T-helper 1 cell treated with Interleukin-12 subunit alpha and Interleukin-12 subunit beta and Interleukin-4 antibody, amounts not matched to agents 30 μg/mL and 1 μg/mL, for 36 hours (primary cell): ENCODE measurements around the gene MXI1.

ENCODE experiments used
- H3K27ac Mint-ChIP-seq: one replicate; pipeline ENCODE4 v1.8.0; 2021; ENCODE audit warnings: mild to moderate bottlenecking, mixed read lengths
- H3K27me3 Mint-ChIP-seq: one replicate; pipeline ENCODE4 v1.8.0; 2021; ENCODE audit warnings: low read depth, mixed read lengths
- H3K36me3 Mint-ChIP-seq: one replicate; pipeline ENCODE4 v1.8.0; 2021; ENCODE audit warnings: low read depth, mixed read lengths
- H3K4me1 Mint-ChIP-seq: one replicate; pipeline ENCODE4 v1.8.0; 2021; ENCODE audit warnings: low read depth, mixed read lengths
- H3K4me3 Mint-ChIP-seq: one replicate; pipeline ENCODE4 v1.8.0; 2021; ENCODE audit warnings: mild to moderate bottlenecking, moderate library complexity, mixed read lengths
- H3K9me3 Mint-ChIP-seq: one replicate; pipeline ENCODE4 v1.8.0; 2021; ENCODE audit warnings: mixed read lengths

Gene MXI1

DNA sequence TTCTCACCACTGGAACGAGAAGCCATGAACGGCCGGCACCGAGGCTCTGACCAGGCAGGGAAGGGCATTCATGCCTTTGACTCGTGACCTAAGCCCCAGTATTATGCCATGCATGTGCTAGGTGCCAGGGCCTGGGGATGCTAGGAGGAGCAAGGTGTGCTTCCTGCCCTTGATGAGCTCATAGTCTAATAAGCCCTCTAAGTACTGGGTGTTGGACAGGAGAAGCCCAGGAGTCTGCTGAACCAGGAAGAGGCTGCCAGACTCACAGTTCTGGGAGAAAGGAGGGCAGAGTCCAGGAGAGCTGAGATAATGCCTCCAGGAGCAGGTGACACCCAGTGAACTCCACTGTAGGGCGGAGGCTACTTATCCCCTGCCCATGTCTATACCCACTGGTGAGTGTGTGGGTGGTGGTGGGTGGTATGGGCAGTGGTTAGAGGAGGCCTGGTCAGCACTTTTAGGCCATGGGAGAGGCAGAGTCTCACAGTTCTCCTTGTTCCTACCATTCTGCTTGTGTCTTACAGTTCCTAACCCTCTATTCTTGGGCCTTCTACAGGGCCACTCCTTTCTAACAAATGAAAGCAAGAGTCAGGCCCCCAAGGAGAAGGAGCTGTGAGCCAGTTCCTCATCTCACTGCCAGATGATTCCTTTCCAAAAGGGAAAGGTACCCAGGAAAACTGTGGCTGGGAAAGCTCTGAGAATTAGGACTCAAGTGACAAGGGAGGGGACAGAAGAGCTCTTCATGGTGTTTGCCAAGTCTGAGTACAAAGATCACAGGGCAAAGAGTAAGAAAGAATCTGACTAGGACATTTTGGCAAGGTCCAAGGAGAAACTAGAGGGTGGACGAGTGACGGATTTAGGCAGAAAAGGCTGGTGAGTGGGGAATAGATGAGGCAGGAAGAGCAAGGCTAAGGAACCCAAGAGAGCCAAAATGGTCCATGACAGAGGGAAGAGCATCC lies 3.6 kb upstream of the MXI1 start:
- H3K4me3 Mint-ChIP-seq = no peak overlapping the region
- no peak overlapping the region for H3K27ac Mint-ChIP-seq
- no peaks in the 10 kb centered on the region for H3K9me3 Mint-ChIP-seq
- peaks cover 54% of the 10 kb centered on the region for H3K27me3 Mint-ChIP-seq
- no peaks in the 10 kb centered on the region for H3K36me3 Mint-ChIP-seq
- H3K4me1 Mint-ChIP-seq = peaks cover 32% of the 10 kb centered on the region

DNA sequence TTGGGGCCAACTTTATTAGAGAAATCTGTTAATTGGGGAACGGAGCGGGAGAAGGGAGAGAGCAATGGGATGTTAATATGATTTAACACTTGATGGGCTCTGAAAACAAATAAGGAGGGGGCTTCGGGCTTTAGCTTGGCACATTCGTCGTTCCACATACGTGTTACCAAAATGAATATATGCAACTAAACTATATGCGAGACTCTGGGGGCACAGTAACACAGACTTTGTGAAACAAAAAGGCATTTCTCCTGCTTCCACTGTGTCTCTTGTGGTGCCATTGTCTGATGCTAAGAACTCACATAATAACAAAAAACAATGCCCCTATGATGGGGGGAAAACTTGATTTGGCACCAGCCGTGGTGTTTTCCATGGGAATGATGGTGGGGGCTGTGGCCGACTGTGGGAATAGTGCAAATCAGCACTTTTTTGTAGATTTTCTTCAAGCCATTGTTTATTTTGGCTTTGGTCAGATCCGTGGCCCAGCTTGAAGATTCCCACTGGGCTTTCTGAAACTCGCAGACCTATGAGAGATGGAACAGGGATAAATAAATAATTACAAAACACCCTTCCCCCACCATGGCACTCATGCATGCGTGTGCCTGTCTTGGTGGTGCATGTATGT lies 2.2 kb upstream of the MXI1 start:
- peaks cover 30% of the 10 kb centered on the region for H3K4me1 Mint-ChIP-seq
- no peaks in the 10 kb centered on the region for H3K9me3 Mint-ChIP-seq
- no peak overlapping the region for H3K27ac Mint-ChIP-seq
- H3K27me3 Mint-ChIP-seq = peaks cover 47% of the 10 kb centered on the region
- H3K36me3 Mint-ChIP-seq = no peaks in the 10 kb centered on the region
- H3K4me3 Mint-ChIP-seq = no peak overlapping the region

DNA sequence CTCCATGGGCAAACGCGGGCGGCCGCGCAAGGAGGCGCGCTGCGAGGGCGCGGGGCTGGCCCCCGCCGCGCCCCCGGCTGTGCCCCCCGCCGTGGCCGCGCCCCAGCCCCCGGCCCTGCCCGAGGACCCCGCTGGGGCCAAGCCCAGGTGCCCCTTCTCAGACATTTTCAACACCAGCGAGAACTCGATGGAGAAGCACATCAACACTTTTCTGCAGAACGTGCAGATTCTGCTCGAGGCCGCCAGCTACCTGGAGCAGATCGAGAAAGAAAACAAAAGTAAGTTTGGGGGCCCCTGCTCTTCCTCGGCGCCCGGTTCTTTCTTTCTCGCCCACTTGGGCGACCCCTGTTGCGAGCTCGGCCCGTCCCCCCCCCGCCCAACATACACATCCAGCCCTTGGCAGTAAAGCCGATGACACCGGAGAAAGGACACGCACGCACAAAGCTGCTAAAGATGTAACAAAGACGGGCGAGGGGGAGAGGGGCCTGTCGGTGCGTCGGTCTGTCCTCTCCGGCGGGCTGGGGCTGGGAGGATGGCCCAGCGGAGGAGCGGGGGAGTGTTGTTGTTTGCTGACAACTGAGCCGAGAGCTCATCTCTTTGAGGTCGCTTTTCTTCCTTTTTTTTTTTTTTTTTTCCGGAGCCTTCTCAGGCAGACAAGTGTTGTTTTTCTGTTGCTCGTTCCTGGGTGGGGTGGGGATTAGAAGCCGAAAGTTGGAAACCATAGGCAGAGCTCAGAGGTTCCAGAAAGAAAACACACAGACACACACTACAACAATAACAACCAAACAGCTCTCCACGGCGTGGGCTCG lies 604 bp downstream of the MXI1 start:
- H3K4me3 Mint-ChIP-seq = peak overlapping the region; percentile 95
- H3K9me3 Mint-ChIP-seq = no peaks in the 10 kb centered on the region
- H3K27ac Mint-ChIP-seq = peak overlapping the region; percentile 98
- peaks cover 41% of the 10 kb centered on the region for H3K4me1 Mint-ChIP-seq
- H3K27me3 Mint-ChIP-seq = peaks cover 37% of the 10 kb centered on the region
- peaks cover under 1% of the 10 kb centered on the region for H3K36me3 Mint-ChIP-seq

DNA sequence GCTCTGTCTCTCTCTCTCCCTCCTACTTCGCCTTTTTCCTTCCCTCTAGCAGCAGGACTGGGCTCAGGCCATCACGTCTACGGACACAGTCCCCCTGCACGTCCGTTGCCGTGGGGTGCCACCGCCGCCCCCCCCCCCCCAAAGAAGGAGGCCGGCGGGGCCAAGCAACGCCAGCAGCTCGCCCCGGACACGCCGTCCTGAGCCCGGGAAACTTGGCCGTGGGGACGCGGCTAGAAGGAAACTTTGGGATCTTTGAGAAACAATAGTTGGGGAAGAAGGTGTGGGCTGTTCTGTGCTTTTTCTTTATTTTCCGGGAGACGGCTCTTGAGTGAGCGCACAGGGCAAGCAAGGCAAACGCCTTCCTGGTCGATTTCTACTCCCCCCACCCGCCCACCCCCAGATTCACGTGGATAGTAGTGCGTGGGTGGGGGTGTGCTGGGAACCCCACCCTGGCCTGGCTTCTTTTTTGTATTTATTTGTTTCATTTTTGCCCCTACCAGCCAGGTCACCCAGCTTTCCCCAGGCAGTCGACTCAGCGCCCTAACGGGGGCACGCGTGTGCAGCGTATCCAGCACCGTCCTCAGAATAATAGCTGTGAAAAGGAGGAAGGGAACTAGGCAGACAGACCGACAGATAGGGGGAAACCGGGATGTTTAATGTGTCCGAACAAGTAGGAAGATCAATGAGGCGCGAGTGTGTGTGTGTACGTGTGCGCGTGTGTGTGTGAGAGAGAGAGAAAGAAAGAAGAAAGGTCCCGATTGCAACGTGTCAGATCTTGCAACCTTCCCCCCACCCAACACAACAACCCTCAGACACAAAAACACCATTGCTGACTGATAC lies 1.4 kb downstream of the MXI1 start:
- H3K27me3 Mint-ChIP-seq = peaks cover 29% of the 10 kb centered on the region
- H3K9me3 Mint-ChIP-seq = no peaks in the 10 kb centered on the region
- peaks cover 6% of the 10 kb centered on the region for H3K36me3 Mint-ChIP-seq
- peak overlapping the region; percentile 95 for H3K4me3 Mint-ChIP-seq
- peak overlapping the region; percentile 98 for H3K27ac Mint-ChIP-seq
- peaks cover 49% of the 10 kb centered on the region for H3K4me1 Mint-ChIP-seq

DNA sequence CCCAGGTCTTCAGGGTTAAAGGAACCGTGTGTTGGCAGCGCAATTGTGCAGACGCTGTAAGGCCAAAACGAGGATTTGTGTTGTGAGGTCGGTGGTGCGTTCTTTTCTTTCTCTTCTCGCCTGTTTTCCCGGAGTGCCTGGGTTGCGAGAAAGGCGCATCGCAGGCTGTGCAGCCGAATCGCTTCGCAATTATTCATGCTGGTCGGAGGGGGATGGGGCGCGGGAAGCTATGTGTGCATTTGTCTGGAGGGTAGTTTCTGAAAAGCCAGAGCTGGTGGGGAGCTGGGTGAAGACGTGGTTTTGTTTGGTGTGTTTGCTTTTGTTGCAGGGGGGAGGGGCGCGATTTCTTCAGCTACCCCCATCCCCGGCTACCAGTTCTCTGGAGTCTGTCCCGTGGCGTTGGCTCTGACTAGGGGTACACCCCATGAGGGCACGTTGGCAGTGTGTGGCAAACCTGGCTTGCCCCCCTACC lies 2.1 kb downstream of the MXI1 start:
- Mint-ChIP-seq H3K27me3 (peaks cover 22% of the 10 kb centered on the region), H3K27ac (peak overlapping the region; percentile 98), H3K36me3 (peaks cover 7% of the 10 kb centered on the region), H3K4me1 (peaks cover 55% of the 10 kb centered on the region), H3K9me3 (no peaks in the 10 kb centered on the region), H3K4me3 (peak overlapping the region; percentile 95)

DNA sequence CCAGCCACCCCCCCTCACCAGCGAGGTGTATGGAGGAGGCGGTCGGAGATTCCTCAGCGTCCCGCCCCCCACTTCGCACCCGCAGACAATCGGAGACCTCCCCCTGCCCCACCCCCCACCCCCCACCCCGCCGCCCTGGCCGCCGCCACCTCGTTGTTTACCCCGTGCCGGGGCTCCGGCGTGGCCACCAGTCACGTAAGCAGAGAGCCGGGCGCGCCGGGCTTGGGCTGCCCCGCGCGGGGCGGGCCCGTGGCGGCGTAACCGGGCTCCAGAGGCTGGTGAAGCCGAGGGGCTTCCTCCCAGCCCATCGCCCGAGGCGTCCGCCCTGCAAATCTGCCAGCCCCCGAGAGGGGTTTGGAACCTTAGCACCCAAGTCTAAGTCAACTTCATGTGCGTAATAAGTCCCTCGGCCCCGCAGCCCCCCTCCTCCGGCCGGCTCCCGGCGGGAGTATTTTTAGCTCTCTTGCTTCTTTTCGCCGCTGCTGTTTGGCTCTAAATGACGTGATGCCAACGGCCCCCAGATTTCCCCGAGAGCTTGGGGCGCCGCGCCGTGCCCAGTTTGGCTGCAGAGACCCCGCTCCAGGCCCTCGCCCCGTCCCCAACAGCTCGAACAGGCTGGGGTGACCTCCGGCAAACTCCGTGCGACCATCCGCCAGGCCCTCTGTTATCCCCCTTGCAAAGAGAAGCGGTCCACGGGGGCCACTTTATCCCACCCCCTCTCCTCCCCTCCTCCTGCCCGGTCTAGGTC lies 2.7 kb downstream of the MXI1 start:
- peaks cover 7% of the 10 kb centered on the region for H3K36me3 Mint-ChIP-seq
- H3K27ac Mint-ChIP-seq = peak overlapping the region; percentile 98
- peaks cover 16% of the 10 kb centered on the region for H3K27me3 Mint-ChIP-seq
- H3K4me1 Mint-ChIP-seq = peaks cover 57% of the 10 kb centered on the region
- peak overlapping the region; percentile 95 for H3K4me3 Mint-ChIP-seq
- H3K9me3 Mint-ChIP-seq = no peaks in the 10 kb centered on the region

DNA sequence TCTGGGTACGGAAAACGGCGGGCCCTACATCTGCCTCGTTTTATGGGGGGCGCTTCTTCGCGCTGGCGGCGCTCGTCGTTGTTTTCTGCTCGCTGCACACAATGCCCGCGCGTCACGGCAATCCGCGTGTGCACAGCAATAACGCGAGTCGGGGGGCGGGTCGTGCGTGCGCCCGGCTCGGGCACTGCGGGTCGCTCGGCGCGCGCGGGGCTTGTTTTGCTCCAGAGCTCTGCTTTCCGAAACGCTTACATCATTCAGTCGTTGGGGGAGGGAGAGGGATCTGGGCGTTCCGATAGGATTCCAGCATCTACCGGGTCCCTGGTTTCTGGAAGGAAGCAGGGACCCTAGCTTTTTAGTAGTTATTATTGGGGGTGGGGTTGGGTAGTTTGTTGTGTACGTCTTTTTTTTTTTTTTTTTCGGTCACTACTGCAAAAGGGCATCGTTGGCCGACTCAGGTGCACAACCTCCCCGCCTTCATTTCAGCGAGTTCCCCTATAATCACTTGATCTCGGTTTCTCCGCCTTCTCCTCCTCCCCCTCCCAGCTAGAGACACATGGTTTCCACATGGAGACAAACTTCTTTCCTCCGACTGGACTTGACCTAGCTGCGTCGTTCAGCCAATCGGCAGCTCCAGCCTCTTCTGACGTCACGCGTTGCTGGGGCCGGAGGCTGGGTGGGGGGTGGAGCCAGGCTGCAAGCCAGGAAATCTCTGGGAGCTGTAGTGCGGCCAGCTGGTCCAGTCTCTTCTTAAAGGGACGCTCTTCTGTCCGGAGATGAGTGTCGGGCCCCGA lies 3.5 kb downstream of the MXI1 start:
- Mint-ChIP-seq H3K27ac (peak overlapping the region; percentile 97), H3K27me3 (peaks cover 9% of the 10 kb centered on the region), H3K4me3 (peak overlapping the region; percentile 93), H3K36me3 (peaks cover 10% of the 10 kb centered on the region), H3K4me1 (peaks cover 64% of the 10 kb centered on the region), H3K9me3 (no peaks in the 10 kb centered on the region)

DNA sequence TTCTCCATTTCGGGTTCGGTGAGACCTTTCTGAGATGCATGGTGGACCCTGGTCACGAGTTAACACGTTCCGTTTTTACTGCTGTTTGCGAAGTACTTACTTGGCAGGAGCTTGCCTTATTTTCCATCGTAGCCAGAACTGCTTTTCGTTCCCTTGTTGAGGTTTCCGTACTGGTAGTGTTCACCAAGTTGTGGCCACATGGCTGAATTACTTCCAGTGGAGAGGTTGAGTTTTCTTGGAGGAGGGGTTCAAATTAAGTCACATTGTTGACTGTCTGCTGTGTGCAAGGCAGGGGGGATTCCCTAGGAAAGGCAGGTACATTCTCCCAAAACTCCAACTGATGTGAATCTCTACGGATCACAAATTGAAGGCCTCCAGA lies 4.0 kb downstream of the MXI1 start:
- peak overlapping the region; percentile 93 for H3K4me3 Mint-ChIP-seq
- H3K9me3 Mint-ChIP-seq = no peaks in the 10 kb centered on the region
- peaks cover 65% of the 10 kb centered on the region for H3K4me1 Mint-ChIP-seq
- H3K27ac Mint-ChIP-seq = peak overlapping the region; percentile 97
- H3K27me3 Mint-ChIP-seq = peaks cover 7% of the 10 kb centered on the region
- peaks cover 12% of the 10 kb centered on the region for H3K36me3 Mint-ChIP-seq

DNA sequence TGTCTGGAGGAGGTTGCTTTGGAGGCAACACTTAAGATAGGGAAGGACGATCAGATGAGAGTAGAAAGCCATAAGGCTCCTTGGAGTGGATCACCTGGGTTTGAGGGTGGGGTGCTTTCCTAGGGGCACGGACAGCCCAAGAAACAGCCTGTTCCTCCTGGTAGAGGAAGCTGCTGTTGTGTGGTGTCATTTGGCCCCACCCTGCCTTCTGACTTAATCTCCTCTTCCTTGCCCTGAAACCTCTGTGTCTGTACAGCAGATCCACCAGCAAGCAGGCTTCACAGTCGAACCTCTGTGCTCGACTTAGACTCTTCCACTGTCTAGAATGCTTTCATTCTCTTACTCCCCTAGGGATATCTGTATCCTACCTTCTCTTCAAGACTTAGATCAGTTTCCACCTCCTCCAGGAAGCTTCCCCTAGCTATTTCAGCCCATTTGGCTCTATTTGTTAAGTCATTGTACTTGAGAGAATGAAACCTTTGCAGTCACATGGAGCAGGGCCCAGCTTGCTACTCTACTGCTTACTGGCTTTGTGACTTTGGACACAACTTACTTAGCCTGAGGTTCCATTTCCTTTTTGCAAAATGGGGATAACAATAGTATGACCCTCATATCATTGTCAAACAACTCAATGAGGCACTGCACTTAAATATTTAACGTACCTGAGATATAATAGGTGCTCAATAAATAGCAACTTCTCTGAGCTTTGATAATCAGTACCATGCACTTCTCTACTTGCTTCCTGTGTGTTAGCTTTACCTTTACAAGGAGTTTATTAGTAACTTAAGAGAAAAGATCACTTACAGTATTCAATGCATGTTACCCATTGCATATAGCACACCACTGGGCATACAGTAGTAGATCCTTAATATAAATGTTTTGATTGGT lies 5.0 kb downstream of the MXI1 start:
- peak overlapping the region; percentile 97 for H3K27ac Mint-ChIP-seq
- H3K36me3 Mint-ChIP-seq = peaks cover 12% of the 10 kb centered on the region
- no peaks in the 10 kb centered on the region for H3K9me3 Mint-ChIP-seq
- peak overlapping the region; percentile 93 for H3K4me3 Mint-ChIP-seq
- H3K27me3 Mint-ChIP-seq = peaks cover under 1% of the 10 kb centered on the region
- H3K4me1 Mint-ChIP-seq = peaks cover 60% of the 10 kb centered on the region

DNA sequence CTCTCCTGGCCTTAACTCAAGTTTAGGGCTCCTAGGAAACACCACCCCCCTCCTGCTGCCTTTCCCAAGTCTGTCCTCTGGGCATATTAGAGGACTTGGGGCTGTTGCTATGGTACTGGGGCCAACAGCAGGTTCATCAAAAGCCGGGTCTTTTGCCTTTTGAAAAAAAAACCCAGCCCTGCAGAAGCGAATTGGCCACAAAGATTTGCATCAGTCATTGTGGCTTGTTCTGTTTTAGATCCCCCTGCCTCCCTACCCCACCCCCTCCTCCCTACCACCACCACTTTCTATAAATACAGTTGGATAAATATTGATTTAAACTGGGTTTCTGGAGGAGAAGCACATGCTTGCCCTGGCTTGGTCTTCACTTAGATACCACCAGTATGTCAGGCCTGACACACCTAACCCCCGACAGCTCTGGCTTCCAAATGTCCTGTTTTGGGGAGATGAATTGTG lies 7.0 kb downstream of the MXI1 start:
- no peaks in the 10 kb centered on the region for H3K27me3 Mint-ChIP-seq
- H3K4me3 Mint-ChIP-seq = no peak overlapping the region
- peaks cover 20% of the 10 kb centered on the region for H3K36me3 Mint-ChIP-seq
- no peaks in the 10 kb centered on the region for H3K9me3 Mint-ChIP-seq
- H3K27ac Mint-ChIP-seq = peak overlapping the region; percentile 45
- peaks cover 67% of the 10 kb centered on the region for H3K4me1 Mint-ChIP-seq

DNA sequence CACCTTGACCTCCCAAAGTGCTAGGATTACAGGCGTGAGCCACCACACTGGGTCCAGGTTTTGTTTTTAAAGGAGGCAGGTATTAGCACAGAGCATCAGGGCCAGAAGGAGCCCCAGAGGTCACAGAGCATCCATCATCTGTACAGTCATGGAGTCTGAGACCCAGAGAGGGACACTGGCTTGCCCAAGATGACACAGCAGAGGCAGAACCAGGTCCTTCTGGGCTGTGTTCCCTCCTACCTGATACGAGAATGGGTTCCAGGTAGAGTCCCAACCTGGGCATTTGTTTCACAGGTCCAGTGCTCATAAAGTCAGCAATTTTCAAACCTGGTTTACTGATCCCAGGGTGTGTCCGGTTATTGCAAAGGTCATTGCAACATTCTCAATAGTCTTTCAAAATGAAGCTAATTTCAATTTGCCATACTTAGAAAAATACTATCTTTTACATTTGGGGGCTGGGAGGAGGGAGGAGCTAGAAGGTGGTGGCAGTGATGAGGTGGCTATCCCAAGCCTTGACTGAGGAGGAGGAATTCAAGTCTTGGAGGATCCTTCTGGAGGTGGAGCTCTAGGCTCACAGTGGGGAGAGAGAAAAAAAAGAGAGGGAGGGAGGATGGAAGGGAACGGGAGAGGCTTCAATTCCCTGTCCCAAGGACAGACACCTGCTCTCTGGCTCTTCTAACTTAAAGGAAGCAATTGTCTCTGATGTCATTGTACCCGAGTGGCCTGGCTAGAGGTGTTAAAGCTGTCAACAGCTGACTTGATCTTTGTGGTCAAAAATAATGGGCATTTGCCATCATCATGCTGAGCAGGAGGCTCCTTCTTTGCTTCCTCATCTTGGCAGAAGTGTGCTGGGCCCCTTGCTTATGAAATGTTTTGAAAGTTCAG lies 8.1 kb downstream of the MXI1 start:
- H3K27me3 Mint-ChIP-seq = no peaks in the 10 kb centered on the region
- H3K27ac Mint-ChIP-seq = peak overlapping the region; percentile 24
- peaks cover 75% of the 10 kb centered on the region for H3K4me1 Mint-ChIP-seq
- H3K9me3 Mint-ChIP-seq = no peaks in the 10 kb centered on the region
- peaks cover 20% of the 10 kb centered on the region for H3K36me3 Mint-ChIP-seq
- H3K4me3 Mint-ChIP-seq = no peak overlapping the region
